Karpas-422 (cell line): ENCODE results near the gene KLRC2. TPM values are rescaled to one million over a fixed set of nuclear protein-coding genes. Genes with fewer than 3 reads are reported as not detected.
"Not testable (repeated sequence)": the region's sequence is repeated elsewhere in the genome, so short reads cannot be mapped to it uniquely, and the experiment has no call there.

Experiments used
- DNase-seq: peaks from one replicate; pipeline ENCODE4 v3.0.0-alpha.2; 2015
- H2AFZ ChIP-seq: fragments of 200-600 bp; sonication (generic); 2 replicates; pipeline ENCODE4 v1.6.1; 2014; ENCODE audit warnings: antibody characterized with exemption, low read length, mixed read lengths
- H3K27ac ChIP-seq: fragments of 200-600 bp; sonication (generic); 2 replicates; pipeline ENCODE4 v1.5.1; 2014; ENCODE audit warnings: mild to moderate bottlenecking, low read length, moderate library complexity
- H3K27me3 ChIP-seq: fragments of 200-600 bp; sonication (generic); 2 replicates; pipeline ENCODE4 v1.6.1; 2014; ENCODE audit warnings: low read length, mixed read lengths
- H3K36me3 ChIP-seq: fragments of 200-600 bp; sonication (generic); 2 replicates; pipeline ENCODE4 v1.6.1; 2014; ENCODE audit warnings: low read length, mixed read lengths; ENCODE audit not compliant: insufficient read depth
- H3K4me1 ChIP-seq: fragments of 200-600 bp; sonication (generic); 2 replicates; pipeline ENCODE4 v1.6.1; 2014; ENCODE audit warnings: mild to moderate bottlenecking, low read length, mixed read lengths
- H3K4me2 ChIP-seq: fragments of 200-600 bp; sonication (generic); 2 replicates; pipeline ENCODE4 v1.6.1; 2014; ENCODE audit warnings: low read length, low read depth, mild to moderate bottlenecking; ENCODE audit not compliant: poor library complexity, severe bottlenecking
- H3K4me3 ChIP-seq: fragments of 200-600 bp; sonication (generic); 2 replicates; pipeline ENCODE4 v1.5.1; 2014; ENCODE audit warnings: mild to moderate bottlenecking, antibody characterized with exemption, low read length, mixed read lengths
- H3K79me2 ChIP-seq: fragments of 200-600 bp; sonication (generic); 2 replicates; pipeline ENCODE4 v1.6.1; 2014; ENCODE audit warnings: mild to moderate bottlenecking, low read length, mixed read lengths
- H3K9ac ChIP-seq: fragments of 200-600 bp; sonication (generic); 2 replicates; pipeline ENCODE4 v1.6.0; 2014; ENCODE audit warnings: low read length
- H3K9me2 ChIP-seq: fragments of 200-600 bp; sonication (generic), shearing (Covaris generic); replicated peaks from 2 replicates; pipeline ENCODE4 v1.6.0; 2014; ENCODE audit warnings: mild to moderate bottlenecking, low read length, moderate library complexity; ENCODE audit not compliant: insufficient read depth
- H3K9me3 ChIP-seq: fragments of 300-700, 200-600 bp; sonication (generic); 2 replicates; pipeline ENCODE4 v1.6.1; 2014; ENCODE audit warnings: low read length, mixed read lengths
- H4K20me1 ChIP-seq: fragments of 200-600 bp; sonication (generic); 2 replicates; pipeline ENCODE4 v1.6.1; 2014; ENCODE audit warnings: mild to moderate bottlenecking, antibody characterized with exemption, low read length, low read depth; ENCODE audit not compliant: insufficient read depth
- total RNA-seq: library from RNA; depleted of rRNA; stranded (reverse); fragments of >200 nt; shearing (Covaris generic); gene quantifications from 2 replicates; pipeline ENCODE4 v1.2.3, GENCODE V29; 2014; ENCODE audit warnings: low replicate concordance

The KLRC2 gene
- total RNA-seq, 1 experiment from 2014 or later: not detected

DNA sequence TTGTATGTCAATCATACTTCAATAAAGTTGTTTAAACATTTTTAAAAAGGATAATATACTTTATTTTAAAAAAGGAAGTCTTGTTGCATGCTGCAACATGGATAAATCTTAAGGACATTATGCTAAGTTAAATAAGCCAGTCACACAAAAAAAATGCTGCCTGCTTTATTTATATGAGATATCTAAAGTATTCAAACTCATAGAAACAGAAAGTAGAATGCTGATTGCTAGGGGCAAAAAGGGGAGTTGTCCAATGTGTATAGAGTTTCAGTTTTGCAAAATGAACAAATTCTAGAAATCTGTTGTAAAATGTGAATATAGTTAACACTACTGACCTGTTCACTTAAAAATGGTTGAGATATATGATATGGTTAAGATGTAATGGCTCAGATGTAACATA is 35.0 kb downstream of the KLRC2 start:
- no peak overlapping the region for H2AFZ ChIP-seq
- no peaks in the 10 kb centered on the region for H3K27me3 ChIP-seq
- H3K27ac ChIP-seq: no peak overlapping the region
- no peak for DNase-seq
- H3K4me2 ChIP-seq: no peak overlapping the region
- no peaks in the 10 kb centered on the region for H3K36me3 ChIP-seq
- no peaks in the 10 kb centered on the region for H3K79me2 ChIP-seq
- no peak overlapping the region for H3K4me3 ChIP-seq
- H3K9me3 ChIP-seq: no peaks in the 10 kb centered on the region
- no peaks in the 10 kb centered on the region for H3K4me1 ChIP-seq
- H4K20me1 ChIP-seq: no peaks in the 10 kb centered on the region
- no peaks in the 10 kb centered on the region for H3K9me2 ChIP-seq
- no peak overlapping the region for H3K9ac ChIP-seq

DNA sequence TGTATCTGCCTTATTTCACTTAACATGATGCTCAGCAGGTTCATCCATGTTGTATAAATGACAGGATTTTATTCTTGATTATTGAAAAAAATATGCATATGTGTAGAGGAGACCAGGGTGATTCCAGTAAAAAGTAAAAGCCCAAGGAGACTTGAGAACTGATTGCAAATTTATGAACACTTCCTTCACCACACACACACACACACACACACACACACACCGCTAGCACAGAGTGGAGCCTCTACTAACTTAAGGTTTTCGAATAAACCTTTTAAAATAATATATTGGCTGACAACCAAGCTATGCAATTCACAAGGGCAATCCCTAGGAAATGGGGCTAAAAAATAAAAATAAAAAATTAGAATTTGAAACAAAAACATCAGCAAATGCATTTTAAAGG is 37.6 kb downstream of the KLRC2 start:
- H3K27me3 ChIP-seq: no peaks in the 10 kb centered on the region
- H2AFZ ChIP-seq: no peak overlapping the region
- H3K4me3 ChIP-seq: no peak overlapping the region
- H3K9me2 ChIP-seq: no peaks in the 10 kb centered on the region
- no peaks in the 10 kb centered on the region for H4K20me1 ChIP-seq
- H3K4me1 ChIP-seq: no peaks in the 10 kb centered on the region
- H3K79me2 ChIP-seq: no peaks in the 10 kb centered on the region
- no peak overlapping the region for H3K9ac ChIP-seq
- no peaks in the 10 kb centered on the region for H3K36me3 ChIP-seq
- no peaks in the 10 kb centered on the region for H3K9me3 ChIP-seq
- no peak for DNase-seq
- H3K4me2 ChIP-seq: no peak overlapping the region
- no peak overlapping the region for H3K27ac ChIP-seq

GRCh38 chr12:10397296-10397695 is 38.5 kb downstream of the KLRC2 start:
- no peak overlapping the region for H3K4me2 ChIP-seq
- DNase-seq: no peak
- no peaks in the 10 kb centered on the region for H3K79me2 ChIP-seq
- no peaks in the 10 kb centered on the region for H3K36me3 ChIP-seq
- no peaks in the 10 kb centered on the region for H3K27me3 ChIP-seq
- no peaks in the 10 kb centered on the region for H3K9me2 ChIP-seq
- H3K9ac ChIP-seq: no peak overlapping the region
- no peaks in the 10 kb centered on the region for H3K9me3 ChIP-seq
- H3K27ac ChIP-seq: no peak overlapping the region
- no peak overlapping the region for H3K4me3 ChIP-seq
- H2AFZ ChIP-seq: no peak overlapping the region
- H3K4me1 ChIP-seq: no peaks in the 10 kb centered on the region
- no peaks in the 10 kb centered on the region for H4K20me1 ChIP-seq

DNA sequence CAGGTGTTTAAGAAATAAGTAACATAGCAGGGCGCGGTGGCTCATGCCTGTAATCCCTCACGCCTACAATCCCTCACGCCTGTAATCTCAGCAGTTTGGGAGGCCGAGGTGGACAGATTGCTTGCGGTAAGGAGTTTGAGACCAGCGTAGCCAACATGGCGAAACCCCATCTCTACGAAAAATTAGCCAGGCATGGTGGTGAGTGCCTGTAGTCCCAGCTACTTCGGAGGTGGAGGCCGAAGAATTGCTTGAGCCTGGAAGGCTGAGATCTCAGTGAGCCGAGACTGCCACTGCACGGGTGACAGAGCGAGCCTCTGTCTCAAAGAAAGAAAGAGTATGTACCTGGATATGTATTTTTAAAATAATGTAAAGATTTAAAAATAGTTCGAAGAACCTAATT is 39.6 kb downstream of the KLRC2 start:
- not testable (repeated sequence) for H3K79me2 ChIP-seq, DNase-seq, H3K4me1 ChIP-seq, H3K27me3 ChIP-seq, H3K4me3 ChIP-seq, H3K9ac ChIP-seq, H3K36me3 ChIP-seq, H3K9me3 ChIP-seq, H3K4me2 ChIP-seq, H3K9me2 ChIP-seq, H3K27ac ChIP-seq, H4K20me1 ChIP-seq, H2AFZ ChIP-seq

GRCh38 chr12:10395390-10395998 is 40.3 kb downstream of the KLRC2 start:
- Histone ChIP-seq H3K27ac (no peak overlapping the region), H3K27me3 (no peaks in the 10 kb centered on the region), H3K79me2 (no peaks in the 10 kb centered on the region), H3K4me1 (no peaks in the 10 kb centered on the region), H3K9me3 (no peaks in the 10 kb centered on the region), H3K4me2 (no peak overlapping the region), H2AFZ (no peak overlapping the region), H3K4me3 (no peak overlapping the region), H4K20me1 (no peaks in the 10 kb centered on the region), H3K9me2 (no peaks in the 10 kb centered on the region), H3K9ac (no peak overlapping the region), H3K36me3 (no peaks in the 10 kb centered on the region)
- DNase-seq: no peak

DNA sequence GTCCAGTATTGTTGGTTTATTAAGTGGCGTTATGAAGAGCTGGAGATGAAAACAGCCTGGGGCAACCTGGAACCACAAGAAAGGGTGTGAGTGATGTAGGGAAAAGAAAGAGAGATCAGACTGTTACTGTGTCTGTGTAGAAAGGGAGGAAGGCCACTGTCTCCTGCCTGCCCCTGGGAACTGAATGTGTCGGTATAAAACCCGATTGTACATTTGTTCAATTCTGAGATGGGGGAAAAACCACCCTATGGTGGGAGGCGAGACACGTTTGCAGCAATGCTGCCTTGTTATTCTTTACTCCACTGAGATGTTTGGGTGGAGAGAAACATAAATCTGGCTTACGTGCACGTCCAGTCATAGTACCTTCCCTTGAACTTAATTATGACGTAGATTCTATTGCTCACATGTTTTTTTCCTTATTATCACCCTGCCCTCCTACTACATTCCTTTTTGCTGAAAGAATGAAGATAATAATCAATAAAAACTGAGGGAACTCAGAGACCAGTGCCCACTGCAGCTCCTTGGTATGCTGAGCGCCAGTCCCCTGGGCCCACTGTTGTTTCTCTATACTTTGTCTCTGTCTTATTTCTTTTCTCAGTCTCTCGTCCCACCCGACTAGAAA is 41.2 kb downstream of the KLRC2 start:
- not testable (repeated sequence) for H3K36me3 ChIP-seq, H3K9me2 ChIP-seq, H3K9me3 ChIP-seq, DNase-seq, H3K27me3 ChIP-seq, H3K79me2 ChIP-seq, H4K20me1 ChIP-seq, H3K9ac ChIP-seq, H2AFZ ChIP-seq, H3K27ac ChIP-seq, H3K4me1 ChIP-seq, H3K4me3 ChIP-seq, H3K4me2 ChIP-seq

DNA sequence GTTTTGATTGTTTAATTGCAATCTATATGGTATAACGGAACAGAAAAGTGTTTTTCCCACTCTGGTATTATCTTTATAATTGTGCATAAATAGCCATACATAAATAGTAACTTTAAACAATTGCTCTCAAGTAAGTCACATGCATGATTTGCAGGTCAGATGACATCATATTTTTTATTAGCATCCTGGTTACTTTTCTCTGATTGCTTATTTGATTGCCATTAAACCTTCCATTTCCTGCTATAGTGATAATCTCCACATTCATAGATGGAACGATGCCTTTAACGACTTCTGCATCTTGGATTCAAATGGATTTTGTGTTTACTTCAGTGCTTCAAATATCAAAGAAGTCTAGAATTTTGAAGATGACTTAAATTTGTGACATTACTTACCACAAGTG is 42.5 kb downstream of the KLRC2 start:
- Histone ChIP-seq H3K36me3 (no peaks in the 10 kb centered on the region), H3K27me3 (no peaks in the 10 kb centered on the region), H2AFZ (no peak overlapping the region), H4K20me1 (no peaks in the 10 kb centered on the region), H3K9me3 (no peaks in the 10 kb centered on the region), H3K4me2 (no peak overlapping the region), H3K79me2 (no peaks in the 10 kb centered on the region), H3K4me3 (no peak overlapping the region), H3K9ac (no peak overlapping the region), H3K4me1 (no peaks in the 10 kb centered on the region), H3K9me2 (no peaks in the 10 kb centered on the region), H3K27ac (no peak overlapping the region)
- DNase-seq: no peak

DNA sequence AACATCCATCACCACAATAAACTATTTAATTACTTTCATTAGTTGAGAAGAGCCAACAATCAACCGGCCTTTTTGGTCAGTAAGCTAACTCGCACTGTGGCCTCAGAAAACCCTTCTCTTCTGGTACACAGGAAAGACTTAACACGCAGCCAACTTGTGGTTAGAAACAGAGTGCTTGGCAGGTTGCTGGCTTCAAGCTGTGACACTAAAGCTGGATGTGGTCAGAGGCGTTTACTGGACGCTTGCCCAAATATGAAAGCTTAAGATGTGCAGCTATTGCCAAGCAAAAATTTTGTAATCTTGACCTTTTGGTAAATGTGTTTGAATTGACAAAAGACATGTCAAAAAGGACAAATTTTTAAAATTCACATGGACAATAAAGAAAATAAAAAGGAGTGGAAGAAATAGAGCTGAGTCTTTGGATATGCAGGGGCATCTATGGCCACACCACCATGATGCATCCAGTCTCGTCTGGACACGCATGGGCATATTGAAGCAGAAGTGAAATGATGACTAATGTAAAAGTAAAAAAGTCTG is 43.3 kb downstream of the KLRC2 start:
- no peaks in the 10 kb centered on the region for H3K27me3 ChIP-seq
- no peak overlapping the region for H3K9ac ChIP-seq
- H3K4me1 ChIP-seq: no peaks in the 10 kb centered on the region
- H3K4me3 ChIP-seq: no peak overlapping the region
- DNase-seq: no peak
- no peaks in the 10 kb centered on the region for H3K79me2 ChIP-seq
- no peaks in the 10 kb centered on the region for H3K36me3 ChIP-seq
- no peak overlapping the region for H2AFZ ChIP-seq
- no peak overlapping the region for H3K4me2 ChIP-seq
- no peaks in the 10 kb centered on the region for H3K9me3 ChIP-seq
- H3K9me2 ChIP-seq: no peaks in the 10 kb centered on the region
- no peaks in the 10 kb centered on the region for H4K20me1 ChIP-seq
- no peak overlapping the region for H3K27ac ChIP-seq
